Breast epithelium (tissue), 4 donors: ENCODE results near the gene CAMK1G. TPM values are rescaled to one million over a fixed set of nuclear protein-coding genes. Genes with fewer than 3 reads are reported as not detected.

Source experiments
- DNase-seq, 2 donors: peaks; one replicate each; pipeline ENCODE4 v3.0.0-alpha.2; 2019; ENCODE audit warnings: low spot score in 2 of 2
- H3K27ac ChIP-seq, 2 donors: fragments of 200-600 bp; sonication (generic) in 1 of 2; one replicate each; pipeline ENCODE4 v1.5.1; 2016 to 2019; ENCODE audit warnings: mild to moderate bottlenecking in 1 of 2
- H3K27me3 ChIP-seq, 2 donors: fragments of 200-600 bp; sonication (generic) in 1 of 2; one replicate each; pipeline versions ENCODE4 v1.5.1 to v1.6.0; 2017 to 2019; ENCODE audit warnings: control low read depth in 1 of 2, mild to moderate bottlenecking in 1 of 2
- H3K36me3 ChIP-seq: fragments of 200-600 bp; one replicate; pipeline ENCODE4 v1.5.1; 2019
- H3K4me1 ChIP-seq, 2 donors: fragments of 200-600 bp; sonication (generic); one replicate each; pipeline ENCODE4 v1.5.1; 2016 to 2019; ENCODE audit warnings: control low read depth in 1 of 2
- H3K4me3 ChIP-seq, 3 donors: fragments of 200-600 bp; sonication (generic); 1 replicate in 2 of 3; 2 replicates in 1 of 3; pipeline ENCODE4 v1.5.1; 2016 to 2019; ENCODE audit warnings: mild to moderate bottlenecking in 3 of 3, moderate library complexity in 2 of 3
- H3K9me3 ChIP-seq, 2 donors: fragments of 200-600 bp; sonication (generic) in 1 of 2; one replicate each; pipeline ENCODE4 v1.5.1; 2016 to 2019; ENCODE audit warnings: control low read depth in 1 of 2
- CTCF ChIP-seq, 3 donors: fragments of 450-650 bp; IDR thresholded peaks; one replicate each; pipeline ENCODE4 v1.5.1; 2016 to 2017; ENCODE audit warnings: antibody characterized with exemption in 3 of 3, mild to moderate bottlenecking in 3 of 3, moderate library complexity in 3 of 3
- POLR2A ChIP-seq: fragments of 450-650 bp; IDR thresholded peaks from one replicate; pipeline ENCODE4 v1.6.1; 2016; ENCODE audit warnings: antibody characterized with exemption, mild to moderate bottlenecking, moderate library complexity
- POLR2AphosphoS5 ChIP-seq, 3 donors: sonication (generic); formaldehyde crosslinking; IDR thresholded peaks; one replicate each; pipeline ENCODE4 v1.6.1; 2017; ENCODE audit warnings: antibody characterized with exemption in 3 of 3
- intact Hi-C: fragments of 100-400 bp; cut with DNase I; formaldehyde crosslinking; loops from one replicate; pipeline ENCODE4 v1.15.1; 2023; ENCODE audit warnings: low total_unique reads
- total RNA-seq, 3 donors: library from RNA; depleted of rRNA; stranded (reverse); fragments of >200 nt; gene quantifications; one replicate each; pipeline ENCODE4 v1.1.0, GENCODE V29; 2016

CAMK1G gene
- total RNA-seq: 1 to 10 TPM in 1 of 3 donors, under 1 TPM in 1, not detected in 1; 0.16 to 1.8 TPM

- Histone ChIP-seq H3K27ac (no peak within 1 kb of the TSS), H3K9me3 (no peaks in the 10 kb centered on the region), H3K4me1 (peaks cover 0 to 6% of the 10 kb centered on the region in 2 donors), H3K4me3 (no peak within 1 kb of the TSS), H3K27me3 (peaks cover 0 to 30% of the 10 kb centered on the region in 2 donors), H3K36me3 (no peaks in the 10 kb centered on the region)
- intact Hi-C loops: no loop called here
- no peak for DNase-seq
- no peak for TF ChIP-seq POLR2AphosphoS5 (IDR thresholded peaks at IDR 0.05)
- TF ChIP-seq CTCF (IDR thresholded peaks at IDR 0.05): no peak
- TF ChIP-seq POLR2A: no peak
These were observed at the start of gene CAMK1G for GRCh38 chr1:209583408-209583807. CAMK1G (plus strand) TSS chr1:209583714; CDS start chr1:209594984, 11,270 bp downstream.

- Histone ChIP-seq H3K27me3 (no peaks in the 10 kb centered on the region), H3K27ac (no peak overlapping the region), H3K36me3 (no peaks in the 10 kb centered on the region), H3K4me1 (no peaks in the 10 kb centered on the region), H3K4me3 (no peak overlapping the region), H3K9me3 (no peaks in the 10 kb centered on the region)
- no peak for DNase-seq
- TF ChIP-seq CTCF (IDR thresholded peaks at IDR 0.05) (no peak), POLR2AphosphoS5 (IDR thresholded peaks at IDR 0.05) (no peak), POLR2A (no peak)
- intact Hi-C loops: no loop called here
These were observed 48.8 kb upstream of the CAMK1G start for GRCh38 chr1:209534496-209535250.

- intact Hi-C loops: no loop called here
- no peaks in the 10 kb centered on the region for H3K9me3 ChIP-seq
- DNase-seq: no peak
- H3K4me3 ChIP-seq: no peak overlapping the region
- no peak for TF ChIP-seq CTCF (IDR thresholded peaks at IDR 0.05)
- no peak for TF ChIP-seq POLR2A
- H3K27ac ChIP-seq: no peak overlapping the region
- H3K36me3 ChIP-seq: no peaks in the 10 kb centered on the region
- no peaks in the 10 kb centered on the region for H3K27me3 ChIP-seq
- no peaks in the 10 kb centered on the region for H3K4me1 ChIP-seq
These were observed 46.7 kb upstream of the CAMK1G start for GRCh38 chr1:209536843-209537242.

GRCh38 chr1:209537336-209538114 lies 46.0 kb upstream of the CAMK1G start:
- H3K4me3 ChIP-seq: no peak overlapping the region
- intact Hi-C loops: no loop called here
- no peaks in the 10 kb centered on the region for H3K9me3 ChIP-seq
- no peak overlapping the region for H3K27ac ChIP-seq
- DNase-seq: no peak
- H3K4me1 ChIP-seq: no peaks in the 10 kb centered on the region
- no peaks in the 10 kb centered on the region for H3K36me3 ChIP-seq
- no peak for TF ChIP-seq CTCF (IDR thresholded peaks at IDR 0.05)
- TF ChIP-seq POLR2AphosphoS5 (IDR thresholded peaks at IDR 0.05): no peak
- no peak for TF ChIP-seq POLR2A
- no peaks in the 10 kb centered on the region for H3K27me3 ChIP-seq

- no peak for DNase-seq
- Histone ChIP-seq H3K9me3 (no peaks in the 10 kb centered on the region), H3K27ac (no peak overlapping the region), H3K4me1 (no peaks in the 10 kb centered on the region), H3K36me3 (no peaks in the 10 kb centered on the region), H3K4me3 (no peak overlapping the region), H3K27me3 (no peaks in the 10 kb centered on the region)
- intact Hi-C loops: no loop called here
- TF ChIP-seq CTCF (IDR thresholded peaks at IDR 0.05): no peak
- no peak for TF ChIP-seq POLR2AphosphoS5 (IDR thresholded peaks at IDR 0.05)
- TF ChIP-seq POLR2A: no peak
These were observed 43.9 kb upstream of the CAMK1G start for GRCh38 chr1:209539576-209539975.
